ENCODE results near the gene TPD52L1.

GRCh38 chr6:125110056-125110455, 43.5 kb upstream of the TPD52L1 start:
- TF ChIP-seq GATA2 (IDR thresholded peaks at IDR 0.05; ENCODE audit: low read depth, low read length) (no peak), GATA3 (IDR thresholded peaks at IDR 0.05; ENCODE audit: low read depth, low read length) (no peak)

Data from SH-SY5Y (cell line).